SK-N-SH treated with all-trans-retinoic acid at 6 μM for 48 hours (cell line): ENCODE measurements around the gene KRT25.
"Not testable (repeated sequence)": the region's sequence is repeated elsewhere in the genome, so short reads cannot be mapped to it uniquely, and the experiment has no call there.

Experiments used
- ATAC-seq: fragments of 200-7000 bp; cut with Tn5 transposase; 3 replicates; pipeline ENCODE4 v1.9.1; 2020; ENCODE audit warnings: mild to moderate bottlenecking, moderate library complexity
- ARNTL ChIP-seq: fragments of 450-650 bp; formaldehyde crosslinking; IDR thresholded peaks from 2 replicates; pipeline ENCODE4 v1.5.0; 2020; ENCODE audit warnings: low read depth, mild to moderate bottlenecking, moderate library complexity, borderline replicate concordance
- BACH2 ChIP-seq: fragments of 250-450 bp; sonication (Bioruptor Pico); IDR thresholded peaks from 2 replicates; pipeline ENCODE4 v1.9.0; 2021; ENCODE audit warnings: mild to moderate bottlenecking, borderline replicate concordance
- CREB5 ChIP-seq: fragments of 250-450 bp; sonication (Bioruptor Pico); IDR thresholded peaks from 2 replicates; pipeline ENCODE4 v1.5.1; 2020; ENCODE audit warnings: low read depth, mild to moderate bottlenecking, moderate library complexity
- CSDC2 ChIP-seq: fragments of 250-450 bp; sonication (Bioruptor Pico); IDR thresholded peaks from 2 replicates; pipeline ENCODE4 v1.5.0; 2020; ENCODE audit warnings: mild to moderate bottlenecking, moderate library complexity
- CSRNP3 ChIP-seq: fragments of 250-450 bp; sonication (Bioruptor Pico); IDR thresholded peaks from 2 replicates; pipeline ENCODE4 v1.5.1; 2021; ENCODE audit warnings: mild to moderate bottlenecking, moderate library complexity
- ESRRG ChIP-seq: fragments of 250-450 bp; sonication (Bioruptor Pico); IDR thresholded peaks from 2 replicates; pipeline ENCODE4 v1.6.1; 2021; ENCODE audit warnings: mild to moderate bottlenecking
- GLIS3 ChIP-seq: fragments of 250-450 bp; sonication (Bioruptor Pico); IDR thresholded peaks from 2 replicates; pipeline ENCODE4 v1.5.0; 2020; ENCODE audit warnings: mild to moderate bottlenecking, moderate library complexity
- ISL1 ChIP-seq: fragments of 250-450 bp; sonication (Bioruptor Pico); IDR thresholded peaks from 2 replicates; pipeline ENCODE4 v2.1.2; 2022; ENCODE audit warnings: mild to moderate bottlenecking, moderate library complexity
- OSR1 ChIP-seq: fragments of 250-450 bp; sonication (Bioruptor Pico); IDR thresholded peaks from 2 replicates; pipeline ENCODE4 v1.8.0; 2022; ENCODE audit warnings: moderate library complexity, mild to moderate bottlenecking, inconsistent platforms
- PATZ1 ChIP-seq: fragments of 250-450 bp; sonication (Bioruptor Pico); IDR thresholded peaks from 2 replicates; pipeline ENCODE4 v1.8.0; 2020; ENCODE audit warnings: mild to moderate bottlenecking, moderate library complexity, borderline replicate concordance
- PPARA ChIP-seq: fragments of 250-450 bp; sonication (Bioruptor Pico); IDR thresholded peaks from 2 replicates; pipeline ENCODE4 v1.5.0; 2020; ENCODE audit warnings: mild to moderate bottlenecking, borderline replicate concordance
- RARB ChIP-seq: fragments of 250-450 bp; sonication (Bioruptor Pico); IDR thresholded peaks from 2 replicates; pipeline ENCODE4 v1.8.0; 2021; ENCODE audit warnings: mild to moderate bottlenecking, moderate library complexity
- SNAI2 ChIP-seq: fragments of 250-450 bp; sonication (Bioruptor Pico); IDR thresholded peaks from 2 replicates; pipeline ENCODE4 v1.5.0; 2020; ENCODE audit warnings: mild to moderate bottlenecking, moderate library complexity
- TCF4 ChIP-seq: fragments of 250-450 bp; sonication (Bioruptor Pico); IDR thresholded peaks from 2 replicates; pipeline ENCODE4 v1.8.0; 2021; ENCODE audit warnings: mild to moderate bottlenecking, moderate library complexity, borderline replicate concordance
- TOX ChIP-seq: fragments of 250-450 bp; sonication (Bioruptor Pico); IDR thresholded peaks from 2 replicates; pipeline ENCODE4 v1.8.0; 2021; ENCODE audit warnings: mild to moderate bottlenecking, moderate library complexity, borderline replicate concordance
- TSHZ2 ChIP-seq: fragments of 250-450 bp; sonication (Bioruptor Pico); IDR thresholded peaks from 2 replicates; pipeline ENCODE4 v1.5.0; 2020; ENCODE audit warnings: mild to moderate bottlenecking, moderate library complexity
- ZC3H10 ChIP-seq: fragments of 250-450 bp; sonication (Bioruptor Pico); IDR thresholded peaks from 2 replicates; pipeline ENCODE4 v1.5.1; 2021; ENCODE audit warnings: mild to moderate bottlenecking, moderate library complexity
- ZFP3 ChIP-seq: fragments of 250-450 bp; sonication (Bioruptor Pico); IDR thresholded peaks from 2 replicates; pipeline ENCODE4 v1.5.0; 2020; ENCODE audit warnings: mild to moderate bottlenecking, moderate library complexity
- ZFP30 ChIP-seq: fragments of 450-650 bp; formaldehyde crosslinking; IDR thresholded peaks from 2 replicates; pipeline ENCODE4 v1.5.0; 2022; ENCODE audit warnings: mild to moderate bottlenecking, moderate library complexity
- ZNF565 ChIP-seq: fragments of 450-650 bp; formaldehyde crosslinking; conservative IDR thresholded peaks from 2 replicates; pipeline ENCODE4 v1.5.0; 2020; ENCODE audit warnings: low read depth, mild to moderate bottlenecking, moderate library complexity
- ZNF70 ChIP-seq: fragments of 450-650 bp; formaldehyde crosslinking; IDR thresholded peaks from 2 replicates; pipeline ENCODE4 v1.5.0; 2020; ENCODE audit warnings: mild to moderate bottlenecking, moderate library complexity
- ZNF8 ChIP-seq: fragments of 450-650 bp; formaldehyde crosslinking; IDR thresholded peaks from 2 replicates; pipeline ENCODE4 v1.5.0; 2020; ENCODE audit warnings: mild to moderate bottlenecking, moderate library complexity

The KRT25 gene

DNA sequence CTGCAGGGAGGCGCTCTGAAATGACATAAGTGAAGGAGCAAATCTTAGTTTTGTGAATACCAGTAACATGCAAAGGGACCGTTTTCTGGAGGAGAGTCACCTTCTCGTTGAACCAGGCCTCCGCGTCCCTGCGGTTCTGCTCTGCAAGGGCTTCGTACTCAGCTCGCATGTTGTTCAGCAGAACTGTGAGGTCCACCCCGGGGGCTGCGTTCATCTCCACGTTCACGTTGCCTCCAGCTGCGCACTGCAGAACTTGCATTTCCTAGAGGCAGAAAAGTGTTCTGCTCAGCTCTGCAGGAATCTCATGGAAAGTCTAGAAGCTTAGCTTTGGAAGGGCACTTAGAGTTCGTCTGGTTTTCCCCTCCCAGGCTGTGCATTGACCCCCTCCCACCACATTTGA, 4.1 kb downstream of the KRT25 start:
- TF ChIP-seq ZNF70 (no peak), ZFP30 (CRISPR knock-in tag) (no peak), TSHZ2 (CRISPR knock-in tag) (no peak), CREB5 (CRISPR knock-in tag) (no peak), TCF4 (CRISPR knock-in tag) (no peak), PATZ1 (CRISPR knock-in tag) (no peak), PPARA (CRISPR knock-in tag) (no peak), ZNF565 (no peak), OSR1 (CRISPR knock-in tag) (no peak), RARB (CRISPR knock-in tag) (no peak), ZNF8 (CRISPR knock-in tag) (no peak), ARNTL (CRISPR knock-in tag) (no peak), ESRRG (CRISPR knock-in tag) (no peak), ZFP3 (CRISPR knock-in tag) (no peak), GLIS3 (CRISPR knock-in tag) (no peak), SNAI2 (CRISPR knock-in tag) (no peak)
- TF ChIP-seq, all 23 proteins: peak for 0
- ATAC-seq: no peak

GRCh38 chr17:40750391-40750790, 4.7 kb downstream of the KRT25 start:
- ATAC-seq: no peak

GRCh38 chr17:40748666-40749065, 6.5 kb downstream of the KRT25 start:
- not testable (repeated sequence) for ATAC-seq

More at GRCh38 chr17:40750391-40750790, 4.7 kb downstream of the KRT25 start:
- TF ChIP-seq OSR1 (CRISPR knock-in tag) (no peak), ESRRG (CRISPR knock-in tag) (no peak), TOX (CRISPR knock-in tag) (no peak), ISL1 (CRISPR knock-in tag) (no peak), ZNF8 (CRISPR knock-in tag) (no peak), BACH2 (CRISPR knock-in tag) (no peak), GLIS3 (CRISPR knock-in tag) (no peak), TCF4 (CRISPR knock-in tag) (no peak), CSDC2 (no peak), ZFP30 (CRISPR knock-in tag) (no peak), PPARA (CRISPR knock-in tag) (no peak), RARB (CRISPR knock-in tag) (no peak), ZNF565 (no peak), ZNF70 (no peak), ARNTL (CRISPR knock-in tag) (no peak), CSRNP3 (CRISPR knock-in tag) (no peak), CREB5 (CRISPR knock-in tag) (no peak), TSHZ2 (CRISPR knock-in tag) (no peak), ZC3H10 (CRISPR knock-in tag) (no peak)
